ENCODE data around the gene HSBP1. TPM values are rescaled to one million over a fixed set of nuclear protein-coding genes. Genes with fewer than 3 reads are reported as not detected.

Gene HSBP1
- total RNA-seq, 1 donor from 2014 or later = 59.5 TPM

DNA sequence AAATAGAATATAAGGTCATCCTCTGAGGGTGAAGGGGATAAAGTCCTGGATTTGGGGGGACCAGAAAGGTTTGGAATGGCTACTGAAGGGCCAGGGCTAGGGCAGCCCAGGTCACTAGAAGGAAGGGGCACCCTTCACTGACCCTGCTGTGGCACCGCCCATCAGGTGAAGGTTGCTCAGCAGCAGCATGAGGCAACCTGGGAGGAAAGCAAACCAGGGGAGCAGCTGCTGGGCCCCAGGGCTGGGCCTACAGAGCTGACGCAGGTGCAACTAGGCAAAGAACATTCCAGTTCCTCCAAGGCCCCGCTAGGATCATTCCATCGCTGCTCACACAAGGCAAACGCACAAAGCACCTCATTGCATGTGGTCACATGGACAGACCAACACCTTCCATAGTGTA lies 3.4 kb upstream of the HSBP1 start:
- no peak for DNase-seq

DNA sequence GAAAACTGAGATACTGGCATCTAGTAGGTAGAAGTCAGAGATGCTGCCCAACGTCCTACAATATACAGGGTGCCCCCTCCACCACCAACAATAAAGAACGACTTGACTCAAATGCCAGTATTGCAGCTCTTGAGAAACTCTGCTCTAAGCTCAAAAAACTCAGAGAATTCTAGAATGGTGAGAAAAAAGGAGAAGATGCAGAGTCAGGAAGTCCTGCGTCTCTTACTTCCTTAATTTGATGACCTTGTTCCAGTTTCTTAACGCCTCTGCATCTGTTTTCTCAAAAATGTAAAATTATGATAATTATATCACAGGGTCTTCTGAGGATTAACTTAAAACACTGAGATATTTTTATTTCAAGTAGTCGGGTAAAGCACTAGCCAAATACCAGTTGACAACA lies 1.7 kb upstream of the HSBP1 start:
- DNase-seq = no peak

DNA sequence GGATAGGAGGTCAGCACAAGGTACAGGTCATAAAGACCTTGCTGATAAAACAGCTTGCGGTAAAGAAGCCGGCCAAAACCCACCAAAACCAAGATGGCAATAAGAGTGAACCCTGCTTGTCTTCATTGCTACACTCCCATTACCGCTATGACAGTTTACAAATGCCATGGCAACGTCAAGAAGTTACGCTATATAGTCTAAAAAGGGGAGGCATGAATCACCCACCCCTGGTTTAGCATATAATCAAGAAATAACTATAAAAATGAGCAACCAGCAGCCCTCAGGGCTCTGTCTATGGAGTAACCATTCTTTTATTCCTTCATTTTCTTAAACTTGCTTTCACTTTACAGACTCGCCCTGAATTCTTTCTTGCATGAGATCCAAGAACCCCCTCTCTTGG lies 1.0 kb upstream of the HSBP1 start:
- DNase-seq = no peak

DNA sequence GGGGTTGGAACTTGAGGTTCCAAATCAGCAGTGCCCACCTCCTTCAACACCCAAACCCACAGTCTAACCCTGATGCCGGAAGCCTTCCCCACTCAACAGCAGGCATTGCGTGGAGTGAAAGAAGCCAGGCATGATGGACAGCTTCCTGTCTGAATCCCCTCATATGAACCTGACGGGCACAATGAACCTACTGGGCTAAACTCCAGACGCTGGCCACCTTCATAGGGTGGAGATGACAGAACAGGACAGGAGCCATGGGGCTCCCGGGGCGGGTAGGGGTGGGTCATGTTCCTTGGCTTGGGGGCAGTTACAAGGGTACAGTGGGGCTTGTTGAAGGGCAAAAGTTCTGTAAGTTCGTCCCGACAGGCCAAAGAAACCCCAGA lies 460 bp upstream of the HSBP1 start:
- no peak for DNase-seq

DNA sequence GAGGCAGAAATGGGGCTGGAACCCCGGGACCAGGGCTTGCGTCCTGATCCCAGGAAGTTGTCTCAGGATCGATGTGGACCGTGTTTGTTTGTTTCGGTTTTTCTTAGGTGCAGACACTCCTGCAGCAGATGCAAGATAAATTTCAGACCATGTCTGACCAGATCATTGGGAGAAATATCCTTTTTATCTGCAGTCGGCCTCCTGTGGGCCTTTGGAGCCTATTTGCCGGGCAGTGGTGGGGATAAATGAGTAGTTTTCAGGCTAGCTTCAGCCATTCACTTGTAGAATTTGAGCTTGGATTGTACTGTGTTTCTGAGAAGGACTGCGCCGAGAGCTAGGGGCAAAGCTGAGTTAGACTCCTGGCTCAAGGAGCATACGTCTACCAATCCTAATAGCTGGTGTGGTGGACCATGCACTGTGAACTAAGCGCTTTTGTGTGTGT lies 816 bp downstream of the HSBP1 start:
- no peak for DNase-seq

DNA sequence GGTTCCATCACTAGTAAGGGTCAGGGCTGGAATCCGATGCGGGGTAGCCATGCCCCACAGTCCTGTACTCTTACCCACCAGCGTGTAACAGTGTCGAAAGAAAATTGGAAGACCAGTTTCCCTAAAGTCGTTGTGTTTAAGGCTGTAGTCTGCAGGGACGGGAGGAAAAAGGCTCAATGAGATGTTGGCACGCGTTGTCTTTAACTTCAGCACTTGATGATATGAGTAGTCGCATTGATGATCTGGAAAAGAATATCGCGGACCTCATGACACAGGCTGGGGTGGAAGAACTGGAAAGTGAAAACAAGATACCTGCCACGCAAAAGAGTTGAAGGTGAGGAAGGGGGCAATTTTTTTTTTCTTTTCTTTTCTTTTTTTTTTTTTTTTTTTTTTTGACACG lies 1.3 kb downstream of the HSBP1 start:
- no peak for DNase-seq

DNA sequence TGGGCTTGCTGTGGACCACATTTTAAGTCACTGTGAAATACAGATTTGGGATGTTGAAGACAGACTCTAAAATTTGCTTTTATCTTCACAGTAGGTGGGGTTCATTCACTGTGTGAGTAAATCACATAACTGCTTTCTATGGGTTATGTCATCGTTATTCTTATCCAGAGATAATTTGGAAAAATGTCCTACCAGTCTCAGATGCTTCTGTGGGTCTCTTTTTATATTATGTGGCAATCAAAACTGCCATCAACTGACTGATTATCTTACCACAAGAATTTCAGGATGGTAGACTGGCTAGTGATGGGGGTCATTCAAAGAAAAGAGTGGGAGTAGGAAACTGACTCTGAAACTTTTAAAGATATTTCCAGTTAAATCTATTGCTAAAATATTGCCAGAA lies 3.1 kb downstream of the HSBP1 start:
- no peak for DNase-seq

DNA sequence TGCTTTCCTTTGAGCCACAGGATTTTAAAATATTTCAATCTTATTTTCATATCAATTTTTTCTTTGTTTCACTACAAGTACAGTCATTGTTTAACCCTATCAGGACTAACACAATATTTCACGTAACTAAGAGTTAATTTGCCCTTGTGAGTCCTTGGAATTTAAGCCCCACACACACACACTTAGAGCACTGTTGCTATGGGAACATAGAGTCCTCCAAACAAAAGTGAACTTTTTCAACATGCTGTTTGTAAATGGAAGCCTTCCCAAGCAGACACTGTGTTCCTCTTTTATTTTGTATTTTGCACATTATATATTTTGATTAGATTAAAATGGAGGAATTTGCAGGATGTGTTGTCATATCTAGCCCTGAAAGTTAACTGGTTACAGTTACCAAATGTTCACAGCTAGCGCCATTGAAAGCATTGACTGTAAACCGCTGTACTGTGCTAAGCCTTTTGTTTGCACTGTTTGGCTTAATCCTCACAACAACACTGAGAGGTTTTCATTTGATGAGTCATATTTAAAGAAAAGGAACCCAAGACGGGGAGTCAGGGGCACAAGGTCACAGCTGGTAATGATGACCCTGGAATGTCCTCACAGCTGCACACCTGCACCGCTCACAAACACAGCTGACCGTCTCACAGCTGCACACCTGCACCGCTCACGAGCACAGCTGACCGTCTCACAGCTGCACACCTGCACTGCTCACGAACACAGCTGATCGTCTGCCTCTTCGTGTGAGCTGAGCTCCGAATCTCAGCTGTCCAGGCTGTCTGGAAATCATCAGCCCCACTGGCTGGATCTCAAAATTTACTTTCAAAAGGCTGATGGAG lies 6.3 kb downstream of the HSBP1 start:
- peak; percentile 73 for DNase-seq

DNA sequence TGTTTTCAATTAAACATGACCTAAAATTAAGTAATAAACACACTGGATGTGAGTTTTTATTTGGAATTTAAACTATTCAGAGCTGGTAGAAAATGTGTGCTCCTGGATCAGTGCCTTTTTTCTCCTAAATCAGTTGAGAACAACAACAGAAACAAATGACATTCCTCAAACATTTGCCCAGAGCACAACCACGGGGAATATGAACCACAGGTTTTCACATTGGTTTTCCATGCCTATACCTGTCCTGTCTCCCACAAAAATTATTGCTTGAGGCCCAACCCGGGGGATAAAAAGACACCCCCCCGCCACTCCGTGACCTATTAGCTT lies 6.8 kb downstream of the HSBP1 start:
- no peak for DNase-seq

DNA sequence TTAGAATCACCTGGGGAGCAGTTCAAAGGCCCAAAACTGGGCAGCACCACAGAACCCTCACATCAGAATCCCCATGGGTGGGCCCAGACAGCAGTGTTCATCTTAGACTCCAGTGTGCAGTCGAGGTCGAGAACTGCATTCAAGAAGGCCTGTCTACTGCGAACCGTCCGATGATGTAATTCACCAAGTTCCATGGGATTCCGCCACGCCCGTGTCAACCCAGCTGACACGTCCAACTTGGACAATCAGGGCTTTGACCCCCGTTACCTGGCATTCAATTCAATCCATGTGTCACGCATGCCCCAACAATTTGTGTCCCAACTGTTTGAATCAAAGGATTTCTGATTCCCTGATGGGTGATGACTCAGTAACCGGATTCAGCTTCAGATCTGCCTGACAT lies 9.2 kb downstream of the HSBP1 start:
- no peak for DNase-seq

DNA sequence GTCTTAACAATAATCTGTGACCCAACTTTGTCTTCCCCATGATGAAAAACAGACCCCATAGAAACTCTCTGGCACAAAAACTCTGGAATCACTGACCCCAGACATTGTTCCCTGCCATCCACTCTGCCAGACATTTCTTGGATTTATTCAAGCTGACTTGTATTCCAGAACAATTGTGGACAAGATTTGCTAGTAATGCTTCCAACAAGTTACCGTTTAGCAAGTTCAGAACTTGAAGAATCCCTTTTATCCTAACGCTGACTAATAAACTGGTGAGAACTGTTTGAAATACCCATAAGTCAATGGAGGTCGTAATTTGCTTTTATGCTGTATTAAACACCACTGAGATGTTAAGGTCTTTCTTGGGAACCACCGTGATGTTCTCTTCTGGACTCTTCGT lies 10.5 kb downstream of the HSBP1 start:
- DNase-seq = no peak

DNA sequence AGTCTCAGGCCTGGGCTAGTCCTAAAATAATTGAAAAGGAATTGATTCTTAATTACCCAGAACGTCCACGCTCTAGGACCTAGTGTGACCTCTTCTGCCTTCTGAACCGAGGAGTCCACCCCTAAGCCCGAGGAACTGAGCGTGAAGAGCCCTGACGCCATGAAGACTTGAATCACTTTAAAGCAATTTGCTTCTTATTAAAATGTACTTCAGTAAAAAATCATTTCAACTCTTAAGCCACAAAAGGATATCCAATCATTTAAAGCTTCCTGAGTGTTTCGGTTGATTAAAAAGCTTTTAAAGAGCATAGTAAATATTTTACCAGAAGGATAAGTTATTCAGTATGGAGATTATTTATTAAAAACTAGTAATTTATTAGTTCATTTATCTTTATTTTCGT lies 11.6 kb downstream of the HSBP1 start:
- no peak for DNase-seq

DNA sequence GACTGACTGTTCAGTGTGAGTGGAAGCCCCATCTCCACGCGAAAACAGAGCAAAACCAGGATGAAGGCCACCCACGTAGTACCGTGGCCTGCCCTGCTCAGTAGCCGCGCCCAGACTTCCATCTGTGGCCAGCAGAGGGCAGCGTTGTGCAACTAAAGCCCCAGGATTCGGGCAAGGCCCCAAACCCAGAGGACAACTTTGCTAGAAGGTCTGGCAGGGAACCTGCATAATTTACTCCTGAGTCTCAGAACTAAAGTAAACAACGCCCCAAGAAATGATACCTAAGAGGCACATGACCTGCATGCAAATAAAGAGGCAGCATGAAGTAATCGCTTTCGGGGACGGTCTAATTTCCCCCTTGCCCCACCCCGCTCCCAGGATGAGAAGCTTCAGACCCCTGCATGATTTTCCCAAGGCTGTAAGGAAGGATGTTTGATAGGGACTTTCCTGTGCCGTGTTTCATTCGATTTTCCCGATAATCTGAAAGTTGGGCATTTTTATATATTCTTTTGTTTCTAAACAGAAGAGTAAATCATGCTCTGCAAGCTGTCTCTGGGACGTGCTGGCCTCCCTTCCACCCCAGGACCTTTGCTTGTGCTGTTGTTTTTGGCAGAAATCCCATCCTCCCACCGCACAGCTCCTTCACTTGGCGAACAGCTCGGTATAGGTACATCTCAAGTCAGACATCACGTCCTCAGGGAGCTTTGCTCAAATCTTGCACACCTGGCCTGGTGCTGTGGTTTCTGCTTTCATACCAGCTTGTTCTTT lies 18.6 kb downstream of the HSBP1 start:
- peak; percentile 45 for DNase-seq

DNA sequence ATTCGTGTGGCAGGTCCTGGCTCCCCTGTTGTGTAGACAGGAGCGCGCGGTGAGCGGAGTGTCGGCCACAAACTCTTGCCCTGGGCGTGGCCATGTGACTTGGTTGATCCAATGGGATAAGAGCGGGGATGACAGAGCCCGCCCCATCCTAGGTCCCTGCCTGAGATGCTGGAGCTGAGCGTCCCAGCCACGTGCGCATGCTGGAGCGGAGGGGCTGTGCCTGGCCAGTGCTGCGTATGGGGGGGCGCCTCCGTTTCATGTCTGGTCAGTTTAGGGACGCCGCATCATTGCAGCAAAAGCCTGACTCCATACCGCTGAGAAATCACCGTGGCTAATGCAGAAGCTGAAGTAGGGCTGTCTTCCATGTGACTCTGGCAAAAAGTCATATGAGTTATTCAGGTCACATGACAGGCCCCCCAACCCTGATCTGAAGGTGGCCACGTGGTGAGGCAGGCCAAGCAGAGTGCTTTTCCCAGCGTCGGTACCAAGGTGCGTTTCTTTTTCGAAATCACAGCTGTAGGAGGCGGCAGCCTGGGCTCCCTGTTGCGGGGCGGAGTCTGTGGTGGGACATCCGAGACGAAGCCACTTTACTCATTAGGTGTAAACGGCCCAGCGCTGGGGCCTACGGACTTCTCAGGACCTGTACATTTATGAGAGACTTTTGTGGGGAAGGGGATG lies 22.5 kb downstream of the HSBP1 start:
- no peak for DNase-seq

DNA sequence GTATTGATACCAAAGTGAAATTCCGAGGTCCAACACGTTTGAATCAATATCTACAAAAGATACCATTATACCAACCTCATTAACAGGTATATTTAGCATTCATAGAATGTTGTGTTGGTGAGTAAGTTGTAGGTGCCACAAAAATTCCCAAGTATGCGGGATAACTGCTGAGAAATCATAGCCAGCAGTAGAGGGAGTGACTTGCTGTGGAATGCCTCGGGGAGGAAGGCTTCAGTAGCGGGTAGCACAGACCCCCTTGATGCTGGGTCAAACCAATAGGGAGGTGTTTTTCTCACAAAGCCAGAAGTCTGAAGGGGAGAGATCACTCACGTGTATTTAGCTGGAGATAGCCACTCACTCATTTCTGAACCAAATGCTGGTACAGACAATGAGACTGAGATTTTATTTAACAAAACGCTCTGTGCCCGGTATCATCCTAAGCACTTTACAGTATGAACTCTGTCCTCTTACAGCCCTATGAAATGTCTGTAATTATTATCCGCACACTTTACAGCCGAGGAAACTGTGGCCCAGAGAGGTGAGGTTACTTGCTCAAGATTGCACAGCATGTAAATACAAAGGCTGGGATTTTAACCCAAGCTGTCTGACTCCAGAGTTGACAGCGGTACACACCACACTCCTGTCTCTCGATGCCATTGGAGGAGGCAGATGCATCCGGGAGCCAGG lies 23.1 kb downstream of the HSBP1 start:
- DNase-seq = no peak

DNA sequence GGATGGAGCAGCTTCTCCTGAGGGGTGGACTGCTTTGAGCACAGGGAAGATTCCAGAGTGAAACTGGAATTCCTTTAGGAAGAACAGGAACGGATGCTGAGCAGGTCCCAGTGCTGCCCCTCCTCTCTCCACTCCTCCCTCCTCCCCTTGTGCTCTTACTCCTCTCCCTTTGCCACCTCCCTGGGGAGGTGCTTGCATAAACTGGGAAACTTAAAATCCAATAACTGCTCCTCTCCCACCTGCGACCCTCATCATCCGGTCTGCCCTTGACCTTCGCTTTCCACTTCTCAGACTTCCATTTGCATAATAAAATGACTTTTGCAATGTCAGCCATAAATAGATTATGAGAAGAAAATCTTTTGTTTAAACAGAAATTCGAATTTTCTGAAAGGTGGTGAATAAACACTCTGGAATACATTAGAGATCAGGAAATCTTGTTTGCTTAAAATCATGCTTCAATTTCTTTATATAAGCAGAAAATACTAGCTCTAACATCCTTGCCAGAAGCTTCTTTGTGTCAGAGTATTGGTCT lies 23.7 kb downstream of the HSBP1 start:
- DNase-seq = no peak

DNA sequence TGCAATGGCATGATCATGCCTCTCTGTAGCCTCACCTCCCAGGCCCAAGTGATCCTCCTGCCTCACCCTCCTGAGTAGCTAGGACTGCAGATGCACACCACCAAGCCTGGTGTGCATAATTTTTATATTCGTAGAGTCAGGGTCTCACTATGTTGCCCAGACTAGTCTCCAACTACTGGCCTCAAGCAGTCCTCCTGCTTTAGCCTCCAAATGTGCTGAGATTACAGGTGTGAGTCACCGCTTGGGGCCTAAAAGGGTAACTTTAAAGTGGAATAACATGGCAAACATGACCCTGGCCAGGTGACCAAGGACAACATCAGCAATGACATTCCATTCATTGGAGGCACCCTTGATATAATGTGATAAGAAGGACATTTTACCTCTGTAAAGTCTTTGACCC lies 26.1 kb downstream of the HSBP1 start:
- DNase-seq = no peak

DNA sequence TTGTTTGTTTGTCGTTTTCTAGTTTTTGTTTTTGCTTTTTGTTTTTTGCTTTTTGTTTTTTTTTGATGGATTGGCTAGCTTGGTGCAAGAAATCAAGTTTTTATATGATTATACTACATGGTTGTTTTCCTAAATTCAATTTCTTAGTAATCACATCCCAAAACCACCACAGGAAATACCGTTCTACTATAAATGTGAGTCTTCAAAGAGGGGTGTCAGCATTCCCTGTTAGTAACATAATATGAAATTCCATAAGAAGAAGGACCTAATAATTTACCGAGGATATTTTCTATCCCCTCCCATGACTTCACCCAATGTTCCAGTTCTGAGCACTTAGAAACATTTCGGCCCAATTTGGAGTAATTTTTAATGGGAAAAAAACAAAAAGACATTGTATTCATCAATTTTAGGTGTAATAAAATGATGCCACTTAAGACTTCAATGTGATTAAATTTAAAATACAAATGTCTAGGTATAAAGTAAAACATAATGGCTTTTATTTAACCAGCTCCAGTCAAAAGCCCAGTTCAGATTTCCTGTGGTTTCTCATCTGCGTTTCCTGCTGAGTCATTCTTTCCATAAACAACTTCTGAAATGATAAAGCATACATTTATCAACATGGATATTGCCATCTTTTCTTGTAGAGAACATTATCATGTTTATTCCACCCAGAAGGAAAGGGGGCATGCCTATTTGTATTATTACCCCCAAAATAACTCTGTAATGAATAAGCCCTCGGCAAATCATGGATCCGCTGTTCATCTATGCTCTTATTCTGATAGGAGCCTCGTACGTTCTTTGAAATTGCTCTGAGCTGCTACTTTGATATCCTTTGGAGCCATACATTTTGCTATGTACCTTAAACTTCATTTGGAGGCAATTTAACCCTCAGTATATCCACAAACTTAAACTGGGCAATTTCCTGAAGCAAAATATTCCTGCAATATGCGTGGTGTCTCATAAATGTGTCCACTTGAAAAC lies 28.1 kb downstream of the HSBP1 start:
- DNase-seq = no peak

DNA sequence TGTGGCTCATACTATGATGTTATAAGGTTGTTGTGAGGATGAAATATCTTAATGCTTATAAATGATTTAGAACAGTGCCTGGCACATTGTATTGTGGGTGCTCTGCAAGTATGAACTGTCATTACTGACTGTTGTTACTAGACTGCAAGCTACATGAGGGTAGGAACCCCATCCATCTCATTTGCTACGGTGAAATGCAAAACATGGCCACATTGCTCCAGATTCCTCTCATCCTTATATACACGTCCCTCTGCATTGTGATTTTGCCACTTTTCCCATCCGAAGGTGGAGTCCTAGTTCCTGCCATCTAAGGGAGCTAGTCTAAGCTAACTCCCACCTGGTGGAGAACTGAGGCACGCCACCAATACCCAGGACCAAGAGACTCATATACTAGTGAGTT lies 29.8 kb downstream of the HSBP1 start:
- no peak for DNase-seq

DNA sequence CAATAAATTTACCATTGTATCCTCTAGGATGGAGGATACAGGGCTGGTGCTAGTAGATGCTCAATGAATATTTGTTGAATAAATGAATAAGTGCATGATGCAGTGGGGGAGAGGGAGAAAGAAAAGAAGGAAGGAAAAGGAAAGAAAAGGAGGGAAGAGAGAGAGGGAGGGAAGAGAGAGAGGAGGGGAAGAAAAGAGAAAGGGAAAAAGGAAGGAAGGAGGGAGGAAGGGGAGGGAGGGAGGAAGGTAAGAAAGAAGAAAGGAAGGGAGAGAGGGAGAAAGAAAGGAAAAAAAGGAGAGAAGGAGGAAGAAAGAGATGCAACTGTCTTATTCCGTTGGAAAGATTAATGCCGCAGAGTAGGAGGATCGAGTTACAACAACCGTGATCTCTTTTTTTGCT lies 30.4 kb downstream of the HSBP1 start:
- no peak for DNase-seq

DNA sequence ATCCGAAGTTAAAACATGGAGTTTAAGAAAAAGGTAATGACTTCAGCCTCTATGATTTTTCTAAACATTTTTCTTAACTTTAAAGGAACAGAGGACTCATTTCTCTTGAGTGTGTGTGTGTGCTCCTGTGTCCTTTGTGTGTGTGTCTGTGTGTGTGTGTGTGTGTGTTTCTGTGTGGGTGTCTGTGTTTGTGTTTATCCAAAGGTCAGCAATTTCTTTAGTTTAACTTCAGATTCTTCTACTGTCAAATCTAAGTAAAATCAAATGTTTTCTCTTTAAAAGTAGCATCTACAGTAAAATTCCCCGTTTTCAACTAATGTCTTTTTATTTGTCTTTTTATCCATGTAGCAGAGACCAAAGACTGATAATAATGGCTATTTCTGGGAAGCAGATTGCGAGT lies 31.8 kb downstream of the HSBP1 start:
- no peak for DNase-seq
